DOHH2 (cell line): ENCODE measurements around the gene IL1RAPL1.

Experiments
- CTCF ChIP-seq: fragments of 200-600 bp; sonication (generic); IDR thresholded peaks from one replicate; pipeline ENCODE4 v1.5.1; 2014; ENCODE audit warnings: antibody characterized with exemption, mild to moderate bottlenecking, low read depth, low read length; ENCODE audit not compliant: poor library complexity, severe bottlenecking
- EZH2phosphoT487 ChIP-seq: fragments of 200-600 bp; sonication (generic); IDR thresholded peaks from 2 replicates; pipeline ENCODE4 v1.6.1; 2017; ENCODE audit warnings: borderline replicate concordance, mild to moderate bottlenecking, antibody characterized with exemption, low read length, moderate library complexity, mixed read lengths

GRCh38 chrX:28851871-28852270 is 264.6 kb downstream of the IL1RAPL1 start:
- TF ChIP-seq CTCF (no peak), EZH2phosphoT487 (no peak)
